OCI-LY7 (cell line): ENCODE data around the gene CHRD. TPM values are rescaled to one million over a fixed set of nuclear protein-coding genes. Genes with fewer than 3 reads are reported as not detected.

ENCODE experiments used
- BruUV-seq: library from RNA; stranded (reverse); fragments of 400-500 nt; replicated peaks from 2 replicates; lab custom pipeline; 2021; lab: Mats Ljungman, UMichigan
- CTCF ChIA-PET: fragments of 300-600 bp; sonication (Branson Sonifier 250); formaldehyde crosslinking; loops from one replicate; lab custom pipeline; 2022; ENCODE audit warnings: antibody characterized with exemption; ENCODE audit not compliant: unreplicated experiment; lab: Charles Lee
- POLR2A ChIA-PET: fragments of 300-600 bp; sonication (Branson Sonifier 250); formaldehyde crosslinking; loops from one replicate; lab custom pipeline; 2022; ENCODE audit warnings: antibody characterized with exemption; lab: Charles Lee
- DNase-seq: peaks from one replicate; pipeline ENCODE4 v3.0.0-alpha.2; 2015; ENCODE audit warnings: low spot score
- H2AFZ ChIP-seq: fragments of 200-600 bp; sonication (generic), shearing (Covaris generic); 2 replicates; pipeline ENCODE4 v1.6.1; 2014; ENCODE audit warnings: mild to moderate bottlenecking, antibody characterized with exemption, low read length, moderate library complexity
- H3K27ac ChIP-seq: fragments of 200-600 bp; sonication (generic); 2 replicates; pipeline ENCODE4 v1.5.1; 2014; ENCODE audit warnings: mixed run types, low read depth, mild to moderate bottlenecking, moderate library complexity, low read length, inconsistent platforms; ENCODE audit not compliant: poor library complexity, severe bottlenecking
- H3K36me3 ChIP-seq: fragments of 200-600 bp; sonication (generic); 2 replicates; pipeline ENCODE4 v1.6.1; 2014; ENCODE audit warnings: mild to moderate bottlenecking, antibody characterized with exemption, low read length, moderate library complexity, mixed read lengths; ENCODE audit not compliant: insufficient read depth
- H3K4me1 ChIP-seq: fragments of 200-600 bp; sonication (generic); 2 replicates; pipeline ENCODE4 v1.5.1; 2014; ENCODE audit warnings: mild to moderate bottlenecking, low read length; ENCODE audit not compliant: insufficient read depth, poor library complexity, severe bottlenecking
- H3K4me2 ChIP-seq: fragments of 200-600 bp; sonication (generic); 2 replicates; pipeline ENCODE4 v1.6.1; 2014; ENCODE audit warnings: mild to moderate bottlenecking, low read length
- H3K4me3 ChIP-seq: fragments of 200-600 bp; sonication (generic); 2 replicates; pipeline ENCODE4 v1.5.1; 2014; ENCODE audit warnings: mild to moderate bottlenecking, low read depth, low read length; ENCODE audit not compliant: poor library complexity, severe bottlenecking
- H3K79me2 ChIP-seq: fragments of 200-600 bp; sonication (generic); 2 replicates; pipeline ENCODE4 v1.6.1; 2016; ENCODE audit warnings: low read depth, mild to moderate bottlenecking, low read length, moderate library complexity, mixed read lengths; ENCODE audit not compliant: insufficient read depth
- H3K9me2 ChIP-seq: fragments of 200-600 bp; sonication (generic); 2 replicates; pipeline ENCODE4 v1.6.1; 2016; ENCODE audit warnings: mild to moderate bottlenecking, low read length, mixed read lengths; ENCODE audit not compliant: insufficient read depth
- H3K9me3 ChIP-seq: fragments of 200-600 bp; sonication (generic); 2 replicates; pipeline ENCODE4 v1.6.1; 2014; ENCODE audit warnings: mild to moderate bottlenecking, mixed run types, low read length, mixed read lengths
- H4K20me1 ChIP-seq: fragments of 200-600 bp; sonication (generic); 2 replicates; pipeline ENCODE4 v1.6.1; 2014; ENCODE audit warnings: mild to moderate bottlenecking, antibody characterized with exemption, low read length, moderate library complexity, mixed read lengths; ENCODE audit not compliant: insufficient read depth
- EZH2phosphoT487 ChIP-seq: fragments of 200-600 bp; sonication (generic); IDR thresholded peaks from 2 replicates; pipeline ENCODE4 v1.6.1; 2018; ENCODE audit warnings: low read depth, borderline replicate concordance, mild to moderate bottlenecking, mixed run types, antibody characterized with exemption, low read length, moderate library complexity, mixed read lengths
- intact Hi-C: fragments of 100-400 bp; cut with micrococcal nuclease; formaldehyde crosslinking; loops from one replicate; pipeline ENCODE4 v1.10.0; 2022; ENCODE audit not compliant: unreplicated experiment
- total RNA-seq, 2 experiments: library from RNA; depleted of rRNA in 1 of 2; stranded (reverse); fragments of >200 nt in 1 of 2; shearing (Covaris generic) in 1 of 2; gene quantifications; 2 replicates each; pipeline ENCODE4 v1.2.3, GENCODE V29; 2014 to 2022
- TF ChIP-seq, protein P1 (sequence below): fragments of 200-600 bp; sonication (generic); conservative IDR thresholded peaks from 2 replicates; pipeline ENCODE4 v1.5.1; 2014; ENCODE audit warnings: mild to moderate bottlenecking, antibody characterized with exemption, low read length, moderate library complexity, mixed read lengths

Gene CHRD
- total RNA-seq, 2 experiments from 2014 or later, result 0.16 TPM; not detected in 1

GRCh38 chr3:184388164-184388935, 8.5 kb downstream of the CHRD start:
- no peaks in the 10 kb centered on the region for H4K20me1 ChIP-seq
- ChIA-PET CTCF (no interaction called here), POLR2A (no interaction called here)
- no peaks in the 10 kb centered on the region for H3K36me3 ChIP-seq
- no peaks in the 10 kb centered on the region for H3K79me2 ChIP-seq
- no TSS peak for BruUV-seq
- H3K27ac ChIP-seq, result no peak overlapping the region
- H3K4me3 ChIP-seq, result no peak overlapping the region
- no peaks in the 10 kb centered on the region for H3K4me1 ChIP-seq
- H3K4me2 ChIP-seq, result no peak overlapping the region
- intact Hi-C loops, result no loop called here
- no peaks in the 10 kb centered on the region for H3K9me2 ChIP-seq
- TF ChIP-seq, protein P1, sequence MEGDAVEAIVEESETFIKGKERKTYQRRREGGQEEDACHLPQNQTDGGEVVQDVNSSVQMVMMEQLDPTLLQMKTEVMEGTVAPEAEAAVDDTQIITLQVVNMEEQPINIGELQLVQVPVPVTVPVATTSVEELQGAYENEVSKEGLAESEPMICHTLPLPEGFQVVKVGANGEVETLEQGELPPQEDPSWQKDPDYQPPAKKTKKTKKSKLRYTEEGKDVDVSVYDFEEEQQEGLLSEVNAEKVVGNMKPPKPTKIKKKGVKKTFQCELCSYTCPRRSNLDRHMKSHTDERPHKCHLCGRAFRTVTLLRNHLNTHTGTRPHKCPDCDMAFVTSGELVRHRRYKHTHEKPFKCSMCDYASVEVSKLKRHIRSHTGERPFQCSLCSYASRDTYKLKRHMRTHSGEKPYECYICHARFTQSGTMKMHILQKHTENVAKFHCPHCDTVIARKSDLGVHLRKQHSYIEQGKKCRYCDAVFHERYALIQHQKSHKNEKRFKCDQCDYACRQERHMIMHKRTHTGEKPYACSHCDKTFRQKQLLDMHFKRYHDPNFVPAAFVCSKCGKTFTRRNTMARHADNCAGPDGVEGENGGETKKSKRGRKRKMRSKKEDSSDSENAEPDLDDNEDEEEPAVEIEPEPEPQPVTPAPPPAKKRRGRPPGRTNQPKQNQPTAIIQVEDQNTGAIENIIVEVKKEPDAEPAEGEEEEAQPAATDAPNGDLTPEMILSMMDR, result no peak
- no peak for TF ChIP-seq EZH2phosphoT487
- no peaks in the 10 kb centered on the region for H3K9me3 ChIP-seq
- no peak overlapping the region for H2AFZ ChIP-seq
- DNase-seq, result no peak

DNA sequence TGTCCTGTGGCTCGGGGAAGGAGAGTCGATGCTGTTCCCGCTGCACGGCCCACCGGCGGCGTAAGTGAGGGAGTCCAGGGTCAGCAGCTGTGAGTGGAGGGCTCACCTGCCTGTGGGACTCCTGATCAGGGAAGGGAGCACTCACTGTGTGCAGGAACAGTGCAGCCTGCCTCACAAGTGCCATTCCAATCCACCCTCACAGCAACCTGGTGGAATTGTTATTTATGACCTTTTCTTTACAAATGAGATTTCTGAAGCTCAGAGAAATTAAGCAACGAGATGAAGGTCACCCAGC, 9.0 kb downstream of the CHRD start:
- Histone ChIP-seq H3K4me2 (no peak overlapping the region), H3K9me3 (no peaks in the 10 kb centered on the region), H3K4me3 (no peak overlapping the region), H3K27ac (no peak overlapping the region), H4K20me1 (no peaks in the 10 kb centered on the region), H3K4me1 (no peaks in the 10 kb centered on the region), H3K36me3 (no peaks in the 10 kb centered on the region), H3K9me2 (no peaks in the 10 kb centered on the region), H2AFZ (no peak overlapping the region), H3K79me2 (no peaks in the 10 kb centered on the region)
- intact Hi-C loops, result no loop called here
- DNase-seq, result no peak
- no TSS peak for BruUV-seq
- CTCF ChIA-PET, result no interaction called here
- TF ChIP-seq, protein P1, result no peak
- no peak for TF ChIP-seq EZH2phosphoT487
- POLR2A ChIA-PET, result no interaction called here

GRCh38 chr3:184389384-184389783, 9.5 kb downstream of the CHRD start:
- no peaks in the 10 kb centered on the region for H3K79me2 ChIP-seq
- no peaks in the 10 kb centered on the region for H3K36me3 ChIP-seq
- no peaks in the 10 kb centered on the region for H4K20me1 ChIP-seq
- no peak for DNase-seq
- ChIA-PET POLR2A (no interaction called here), CTCF (no interaction called here)
- no TSS peak for BruUV-seq
- H3K4me3 ChIP-seq, result no peak overlapping the region
- H3K27ac ChIP-seq, result no peak overlapping the region
- H3K9me2 ChIP-seq, result no peaks in the 10 kb centered on the region
- no peak overlapping the region for H2AFZ ChIP-seq
- TF ChIP-seq, protein P1, result no peak
- TF ChIP-seq EZH2phosphoT487, result no peak
- intact Hi-C loops, result no loop called here
- H3K4me2 ChIP-seq, result no peak overlapping the region
- H3K4me1 ChIP-seq, result no peaks in the 10 kb centered on the region
- H3K9me3 ChIP-seq, result no peaks in the 10 kb centered on the region
